Measurements from ENCODE around the gene BOD1.

DNA sequence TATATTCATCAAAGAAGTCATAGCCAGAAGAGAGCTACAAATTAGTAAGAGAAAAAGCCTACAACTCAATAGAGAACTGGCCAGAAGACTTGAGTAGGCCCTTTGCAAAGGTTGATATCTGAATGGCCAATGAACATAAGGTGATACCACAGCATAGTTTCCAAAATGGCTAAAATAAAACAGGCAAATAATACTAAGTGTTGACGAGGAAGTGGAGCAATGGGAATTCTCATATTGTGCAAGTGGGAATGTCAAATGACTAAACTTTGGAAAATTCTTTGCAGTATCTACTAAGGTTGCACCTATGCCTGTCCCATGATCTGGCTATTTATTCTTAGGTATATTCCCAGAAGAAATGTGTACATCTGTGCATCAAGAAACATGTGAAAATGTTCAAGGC, 48.3 kb downstream of the BOD1 start:
- TF ChIP-seq POLR2A (IDR thresholded peaks at IDR 0.05; ENCODE audit: low read depth, low read length) = no peak
- TF ChIP-seq POLR2AphosphoS5 (IDR thresholded peaks at IDR 0.05; ENCODE audit: low read depth, low read length) = no peak
- no peak for TF ChIP-seq TAF1 (IDR thresholded peaks at IDR 0.05; ENCODE audit: borderline replicate concordance, low read depth, low read length)

Measured in GM12892 (cell line).